ENCODE results near the gene ZBED1.

The ZBED1 gene

GRCh38 chrX:2450681-2451080 lies 50.1 kb downstream of the ZBED1 start:
- Mint-ChIP-seq H3K27me3 (ENCODE audit: low read depth) (no peaks in the 10 kb centered on the region), H3K4me1 (peaks cover 18% of the 10 kb centered on the region), H3K27ac (peak overlapping the region in 1 of 3 experiments; percentile 46), H3K9me3 (no peaks in the 10 kb centered on the region), H3K4me3 (no peak overlapping the region), H3K36me3 (ENCODE audit: low read depth) (peaks cover 40% of the 10 kb centered on the region)
- no peak for TF ChIP-seq CTCF (IDR thresholded peaks at IDR 0.05; ENCODE audit: unreplicated experiment in 3 of 3)

GRCh38 chrX:2449135-2449886 lies 51.5 kb downstream of the ZBED1 start:
- peaks cover 43% of the 10 kb centered on the region for H3K36me3 Mint-ChIP-seq (ENCODE audit: low read depth)
- H3K9me3 Mint-ChIP-seq = no peaks in the 10 kb centered on the region
- no peak overlapping the region for H3K4me3 Mint-ChIP-seq
- peak overlapping the region in 1 of 3 experiments; percentile 46 for H3K27ac Mint-ChIP-seq
- H3K4me1 Mint-ChIP-seq = peaks cover 18% of the 10 kb centered on the region
- H3K27me3 Mint-ChIP-seq (ENCODE audit: low read depth) = no peaks in the 10 kb centered on the region
- TF ChIP-seq CTCF (IDR thresholded peaks at IDR 0.05; ENCODE audit: unreplicated experiment in 3 of 3) = no peak

GRCh38 chrX:2447484-2447883 lies 53.3 kb downstream of the ZBED1 start:
- TF ChIP-seq CTCF (IDR thresholded peaks at IDR 0.05; ENCODE audit: unreplicated experiment in 3 of 3) = no peak
- no peaks in the 10 kb centered on the region for H3K27me3 Mint-ChIP-seq (ENCODE audit: low read depth)
- H3K4me1 Mint-ChIP-seq = peaks cover 18% of the 10 kb centered on the region
- peaks cover 46% of the 10 kb centered on the region for H3K36me3 Mint-ChIP-seq (ENCODE audit: low read depth)
- H3K9me3 Mint-ChIP-seq = no peaks in the 10 kb centered on the region
- no peak overlapping the region for H3K4me3 Mint-ChIP-seq
- H3K27ac Mint-ChIP-seq = no peak overlapping the region

GRCh38 chrX:2446815-2447214 lies 54.0 kb downstream of the ZBED1 start:
- H3K27me3 Mint-ChIP-seq (ENCODE audit: low read depth) = no peaks in the 10 kb centered on the region
- peaks cover 16% of the 10 kb centered on the region for H3K4me1 Mint-ChIP-seq
- no peak overlapping the region for H3K4me3 Mint-ChIP-seq
- H3K27ac Mint-ChIP-seq = no peak overlapping the region
- peaks cover 47% of the 10 kb centered on the region for H3K36me3 Mint-ChIP-seq (ENCODE audit: low read depth)
- TF ChIP-seq CTCF (IDR thresholded peaks at IDR 0.05; ENCODE audit: unreplicated experiment in 3 of 3) = no peak
- no peaks in the 10 kb centered on the region for H3K9me3 Mint-ChIP-seq

- Mint-ChIP-seq H3K4me3 (no peak overlapping the region), H3K9me3 (peaks cover 2% of the 10 kb centered on the region), H3K27me3 (ENCODE audit: low read depth) (no peaks in the 10 kb centered on the region), H3K4me1 (peaks cover 8% of the 10 kb centered on the region), H3K36me3 (ENCODE audit: low read depth) (peaks cover 51% of the 10 kb centered on the region), H3K27ac (no peak overlapping the region)
- no peak for TF ChIP-seq CTCF (IDR thresholded peaks at IDR 0.05; ENCODE audit: unreplicated experiment in 3 of 3)
Observed at GRCh38 chrX:2445662-2446623, 54.8 kb downstream of the ZBED1 start.
